Umbilical cord (tissue), 2 donors: Measurements from ENCODE around the gene GABARAP. TPM values are rescaled to one million over a fixed set of nuclear protein-coding genes. Genes with fewer than 3 reads are reported as not detected.

Experiments
- DNase-seq: peaks from one replicate; pipeline ENCODE4 v3.0.0-alpha.2; 2015; ENCODE audit warnings: low spot score
- total RNA-seq: library from RNA; depleted of rRNA; stranded (reverse); fragments of >200 nt; gene quantifications from one replicate; pipeline ENCODE4 v1.2.3, GENCODE V29; 2014; ENCODE audit warnings: low replicate concordance; ENCODE audit not compliant: insufficient read depth

GABARAP gene
- 240 TPM for total RNA-seq

DNA sequence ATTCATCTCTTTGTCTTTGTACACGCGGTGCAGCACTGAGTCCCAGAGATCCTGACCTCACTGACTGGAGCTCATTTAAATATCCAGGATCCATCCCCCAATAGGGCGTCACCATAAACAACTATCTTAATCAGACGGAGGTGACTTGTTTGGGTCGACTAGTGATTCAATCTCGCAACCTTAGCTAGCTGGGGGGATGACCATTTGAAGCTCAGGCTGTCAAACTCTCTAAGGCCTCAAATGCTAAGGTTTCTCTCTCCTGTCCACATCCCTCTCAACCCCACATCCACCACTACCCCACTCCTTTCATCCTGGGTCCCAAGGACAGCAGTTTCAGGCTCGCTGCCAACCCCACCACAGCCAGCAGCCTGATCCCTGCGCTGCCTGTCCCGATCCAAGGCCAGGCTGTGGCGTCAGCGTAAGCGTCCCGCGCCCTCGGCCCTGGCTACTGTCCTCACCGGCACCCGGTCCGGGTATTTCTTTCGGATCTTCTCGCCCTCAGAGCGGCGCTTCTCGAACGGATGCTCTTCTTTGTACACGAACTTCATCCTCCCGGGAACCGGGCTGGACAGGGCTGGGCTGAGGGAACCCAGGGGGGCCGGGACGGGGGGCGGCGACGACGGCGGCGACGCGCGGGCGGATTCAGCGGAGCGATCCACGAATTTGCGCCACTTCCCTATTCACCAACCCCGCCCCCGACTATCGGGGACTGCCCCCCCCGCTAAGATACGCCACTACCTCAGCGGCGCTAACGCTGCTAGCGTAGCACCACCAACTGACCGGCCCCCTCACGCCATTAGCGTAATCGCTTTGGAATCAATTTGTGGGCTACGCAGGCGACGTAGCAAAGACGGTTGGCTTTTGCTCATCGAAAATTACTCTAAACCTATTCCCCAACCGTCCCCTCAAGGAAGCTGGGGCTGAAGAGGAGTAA lies at the start of gene GABARAP:
Gene GABARAP, minus strand, starts transcription at position 667 of the 934 bp plus-strand sequence. Its CDS starts 119 bp downstream, at position 548.
- peak; percentile 97 for DNase-seq

DNA sequence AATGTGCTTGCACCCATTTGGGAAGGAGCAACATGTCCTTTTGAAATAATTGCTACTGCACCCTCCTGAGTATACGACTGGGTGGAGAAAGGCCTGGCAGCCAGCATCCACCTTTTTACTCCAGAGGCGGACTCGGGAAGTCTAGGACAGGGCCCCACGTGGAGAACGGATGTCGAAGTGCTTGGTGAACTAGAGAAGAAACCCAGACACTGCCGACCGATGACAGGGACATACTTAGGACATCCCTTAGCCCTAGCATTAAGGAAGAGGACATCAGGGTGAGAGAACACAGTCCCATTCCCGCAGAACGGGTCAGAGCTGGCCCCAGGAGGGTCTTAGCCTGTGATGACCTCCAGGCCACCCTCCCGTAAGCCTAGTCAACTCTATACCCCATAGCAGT lies 48.4 kb upstream of the GABARAP start:
- DNase-seq = no peak

DNA sequence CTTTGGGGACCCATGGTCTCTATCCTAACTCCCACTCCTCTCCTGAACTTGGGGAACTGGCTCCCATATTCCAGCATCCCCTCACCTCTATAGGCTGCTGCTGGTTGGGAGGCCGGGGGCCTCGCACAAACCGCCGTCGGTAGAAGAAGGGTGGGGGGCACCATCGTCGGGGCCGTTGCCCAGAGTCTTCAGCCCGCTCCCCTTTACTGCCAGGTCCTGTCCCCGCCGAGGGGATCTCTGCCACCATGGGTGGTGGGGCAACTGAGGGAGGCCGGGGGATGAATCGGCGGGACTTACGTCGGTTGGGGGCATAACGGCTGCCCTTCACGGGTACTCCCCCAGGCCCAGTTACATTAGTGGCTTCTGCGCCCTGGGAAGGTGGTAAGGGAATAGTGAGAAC lies 47.9 kb upstream of the GABARAP start:
- no peak for DNase-seq

DNA sequence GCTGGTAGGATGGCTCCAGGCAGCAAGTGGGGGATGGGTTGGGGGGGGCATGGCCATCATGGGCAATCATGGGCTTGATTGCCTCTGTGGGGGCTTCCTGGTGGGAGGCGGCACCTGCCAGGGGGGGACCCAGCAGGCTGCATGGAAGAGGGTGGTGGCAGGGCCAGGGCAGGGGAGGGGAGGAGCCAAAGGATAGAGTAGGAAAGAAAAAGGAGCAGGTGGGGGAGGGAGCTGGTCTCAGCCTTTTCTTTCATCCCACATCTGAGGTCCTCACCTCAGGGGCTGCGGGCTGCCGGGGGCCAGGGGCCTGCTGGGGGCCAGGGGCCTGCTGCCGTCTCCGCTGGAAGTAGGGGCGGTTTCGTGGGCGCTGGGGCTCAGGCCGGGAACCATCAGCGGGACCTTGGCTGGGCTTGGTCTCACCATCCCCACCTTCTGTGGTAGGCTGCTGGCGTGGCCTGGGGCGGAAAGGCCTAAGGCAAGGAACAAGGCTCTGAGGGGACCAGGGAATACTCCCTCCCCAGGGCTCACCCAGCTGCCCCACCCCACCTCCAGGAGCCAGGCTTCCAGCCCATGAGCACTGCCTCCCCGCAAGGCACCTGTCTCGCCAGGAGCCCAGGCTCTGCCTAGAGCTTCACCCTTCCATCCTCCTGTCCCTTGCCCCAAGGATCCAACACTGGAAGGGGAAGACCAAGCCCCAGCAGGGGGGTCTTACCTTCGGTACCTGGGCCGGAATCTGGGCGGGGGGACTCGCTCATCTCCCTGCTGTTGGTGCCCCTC lies 47.2 kb upstream of the GABARAP start:
- DNase-seq = no peak

DNA sequence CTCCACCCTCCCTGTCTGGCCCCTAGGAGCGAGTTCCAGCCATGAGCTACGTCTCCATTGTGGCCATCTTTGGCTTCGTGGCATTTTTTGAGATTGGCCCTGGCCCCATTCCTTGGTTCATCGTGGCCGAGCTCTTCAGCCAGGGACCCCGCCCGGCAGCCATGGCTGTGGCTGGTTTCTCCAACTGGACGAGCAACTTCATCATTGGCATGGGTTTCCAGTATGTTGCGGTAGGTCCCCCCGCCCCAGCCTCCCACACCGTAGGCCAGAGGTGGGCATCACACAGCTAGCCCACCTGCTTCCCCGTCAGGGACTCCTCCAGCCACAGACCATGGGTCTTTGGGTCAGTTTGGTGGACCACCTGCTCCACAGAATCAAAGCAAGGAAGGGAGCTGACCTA lies 43.4 kb upstream of the GABARAP start:
- DNase-seq = no peak

DNA sequence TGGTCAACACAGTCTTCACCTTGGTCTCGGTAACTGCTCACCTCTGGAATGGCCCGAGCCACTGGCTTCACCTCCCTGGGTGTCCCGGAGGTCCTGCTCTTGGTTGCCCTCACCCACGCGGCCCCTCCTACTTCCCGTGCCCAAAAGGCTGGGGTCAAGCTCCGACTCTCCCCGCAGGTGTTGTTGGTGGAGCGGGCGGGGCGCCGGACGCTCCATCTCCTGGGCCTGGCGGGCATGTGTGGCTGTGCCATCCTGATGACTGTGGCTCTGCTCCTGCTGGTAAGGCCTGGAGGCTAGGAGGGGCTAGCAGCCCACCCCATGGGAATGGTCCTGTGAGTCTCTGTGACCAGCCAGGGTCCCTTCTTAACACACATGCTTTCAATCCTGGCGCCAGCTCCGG lies 42.7 kb upstream of the GABARAP start:
- no peak for DNase-seq

DNA sequence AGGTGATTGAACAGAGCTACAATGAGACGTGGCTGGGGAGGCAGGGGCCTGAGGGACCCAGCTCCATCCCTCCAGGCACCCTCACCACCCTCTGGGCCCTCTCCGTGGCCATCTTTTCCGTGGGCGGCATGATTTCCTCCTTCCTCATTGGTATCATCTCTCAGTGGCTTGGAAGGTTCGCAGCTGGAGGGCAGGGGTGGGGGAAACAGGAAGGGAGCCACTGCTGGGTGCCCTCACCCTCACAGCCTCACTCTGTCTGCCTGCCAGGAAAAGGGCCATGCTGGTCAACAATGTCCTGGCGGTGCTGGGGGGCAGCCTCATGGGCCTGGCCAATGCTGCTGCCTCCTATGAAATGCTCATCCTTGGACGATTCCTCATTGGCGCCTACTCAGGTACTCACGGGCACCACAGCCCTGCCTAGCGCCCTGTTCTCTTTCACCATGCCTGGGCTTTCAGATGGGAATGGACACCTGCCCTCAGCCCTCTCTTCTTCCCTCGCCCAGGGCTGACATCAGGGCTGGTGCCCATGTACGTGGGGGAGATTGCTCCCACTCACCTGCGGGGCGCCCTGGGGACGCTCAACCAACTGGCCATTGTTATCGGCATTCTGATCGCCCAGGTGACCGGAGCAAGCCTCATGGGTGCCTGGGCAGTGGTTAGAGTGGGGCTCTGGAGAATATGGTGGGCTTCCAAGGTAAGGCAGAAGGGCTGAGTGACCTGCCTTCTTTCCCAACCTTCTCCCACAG lies 41.4 kb upstream of the GABARAP start:
- no peak for DNase-seq

DNA sequence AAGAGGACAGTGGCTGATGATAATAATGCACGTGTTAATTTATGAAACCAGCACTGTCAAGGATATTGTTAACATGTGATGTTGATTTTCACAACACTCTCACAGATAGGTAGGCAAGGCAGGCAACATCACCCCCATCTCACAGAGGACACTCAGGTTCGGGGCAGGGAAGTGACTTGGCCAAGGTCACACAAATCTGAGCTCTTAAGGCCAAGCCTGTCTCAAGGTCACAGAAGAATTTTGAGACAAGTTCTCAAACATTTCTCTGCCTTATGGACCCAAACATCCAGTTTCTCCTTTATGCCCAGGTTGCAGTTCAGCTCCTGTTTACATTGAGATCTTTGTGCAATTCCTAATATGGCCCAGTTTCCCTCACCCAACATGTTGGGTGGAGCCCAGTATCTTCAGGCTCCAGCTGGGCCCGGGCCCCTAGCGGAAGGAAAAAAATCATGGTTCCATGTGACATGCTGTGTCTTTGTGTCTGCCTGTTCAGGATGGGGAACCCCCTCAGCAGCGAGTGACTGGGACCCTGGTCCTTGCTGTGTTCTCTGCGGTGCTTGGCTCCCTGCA lies 40.6 kb upstream of the GABARAP start:
- no peak for DNase-seq

DNA sequence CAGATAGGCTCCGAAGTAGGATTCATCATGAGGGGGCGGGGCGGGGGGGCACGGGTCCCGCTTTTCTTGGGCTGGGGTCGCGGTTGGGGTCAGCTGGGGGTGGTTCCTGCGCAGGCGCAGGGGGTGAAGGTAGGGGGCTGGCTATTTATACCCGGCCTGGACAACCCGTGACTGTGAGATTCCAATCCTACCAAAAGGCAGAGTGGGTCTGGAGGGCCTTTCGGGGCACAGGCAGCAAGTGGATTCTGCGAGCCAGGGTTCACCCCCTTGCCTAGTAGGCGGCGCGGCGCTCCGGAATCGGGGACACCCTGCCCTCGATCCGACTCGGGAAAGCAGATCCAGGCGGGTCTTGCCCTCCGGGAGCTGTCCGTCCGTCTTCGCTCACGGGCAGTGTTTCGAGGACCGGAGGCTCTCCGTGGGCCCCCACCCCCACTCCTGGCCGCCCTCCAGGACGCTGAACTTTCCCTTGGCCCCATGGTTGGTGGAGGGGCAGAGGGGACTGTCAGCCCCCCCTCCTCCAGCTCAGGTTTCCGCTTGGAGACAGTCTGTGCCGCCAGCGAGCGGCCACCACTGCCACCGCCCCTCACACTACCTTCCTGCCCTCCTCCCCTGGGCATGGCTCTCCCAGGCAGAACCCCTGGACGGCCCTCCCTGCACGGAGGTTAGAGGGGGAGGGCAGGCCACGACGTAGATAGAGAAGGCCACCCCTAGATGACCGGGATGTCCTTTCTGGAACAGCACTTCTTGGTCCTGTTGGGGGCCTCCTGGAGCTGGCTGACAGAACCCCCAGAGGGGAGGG lies 39.9 kb upstream of the GABARAP start:
- DNase-seq = no peak

DNA sequence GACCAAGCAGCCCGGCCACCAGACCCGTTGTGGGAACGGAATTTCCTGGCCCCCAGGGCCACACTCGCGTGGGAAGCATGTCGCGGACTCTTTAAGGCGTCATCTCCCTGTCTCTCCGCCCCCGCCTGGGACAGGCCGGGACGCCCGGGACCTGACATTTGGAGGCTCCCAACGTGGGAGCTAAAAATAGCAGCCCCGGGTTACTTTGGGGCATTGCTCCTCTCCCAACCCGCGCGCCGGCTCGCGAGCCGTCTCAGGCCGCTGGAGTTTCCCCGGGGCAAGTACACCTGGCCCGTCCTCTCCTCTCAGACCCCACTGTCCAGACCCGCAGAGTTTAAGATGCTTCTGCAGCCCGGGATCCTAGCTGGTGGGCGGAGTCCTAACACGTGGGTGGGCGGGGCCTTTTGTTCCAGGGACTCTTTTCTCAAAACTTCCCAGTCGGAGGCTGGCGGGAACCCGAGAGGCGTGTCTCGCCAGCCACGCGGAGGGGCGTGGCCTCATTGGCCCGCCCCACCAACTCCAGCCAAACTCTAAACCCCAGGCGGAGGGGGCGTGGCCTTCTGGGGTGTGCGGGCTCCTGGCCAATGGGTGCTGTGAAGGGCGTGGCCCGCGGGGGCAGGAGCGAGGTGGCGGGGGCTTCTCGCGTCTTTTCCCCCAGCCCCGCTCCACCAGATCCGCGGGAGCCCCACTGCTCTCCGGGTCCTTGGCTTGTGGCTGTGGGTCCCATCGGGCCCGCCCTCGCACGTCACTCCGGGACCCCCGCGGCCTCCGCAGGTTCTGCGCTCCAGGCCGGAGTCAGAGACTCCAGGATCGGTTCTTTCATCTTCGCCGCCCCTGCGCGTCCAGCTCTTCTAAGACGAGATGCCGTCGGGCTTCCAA lies 39.1 kb upstream of the GABARAP start, which contains the start of gene SLC2A4:
Gene SLC2A4, plus strand, starts transcription at position 645 of the 879 bp plus-strand sequence. Its CDS starts 217 bp downstream, at position 862.
- peak; percentile 92 for DNase-seq

DNA sequence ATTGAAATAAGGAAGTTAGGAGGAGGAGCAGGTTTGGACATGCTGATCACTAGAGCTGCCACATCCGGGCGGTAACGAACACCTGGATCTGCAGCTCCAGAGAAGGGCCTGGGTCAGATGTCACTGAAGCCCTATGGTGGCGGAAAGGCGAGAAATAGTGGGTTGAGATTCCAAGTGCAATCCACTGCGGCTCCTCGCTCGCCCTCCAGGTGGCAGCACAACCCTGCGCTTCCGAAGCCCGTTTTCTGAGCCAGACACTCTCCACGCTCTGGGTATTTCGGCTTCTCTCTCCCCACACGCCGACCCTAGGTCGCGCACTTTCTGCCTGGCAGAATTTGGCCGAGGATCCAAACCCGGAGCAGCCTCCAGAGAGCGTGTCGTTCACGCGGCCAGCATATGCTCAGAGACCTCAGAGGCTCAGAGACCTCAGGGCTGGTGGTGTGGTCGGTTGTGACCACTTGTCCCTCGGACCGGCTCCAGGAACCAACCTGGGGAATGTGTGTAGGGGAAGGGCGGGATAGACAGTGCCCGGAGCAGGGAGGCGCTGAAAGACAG lies 38.3 kb upstream of the GABARAP start:
- peak; percentile 86 for DNase-seq

DNA sequence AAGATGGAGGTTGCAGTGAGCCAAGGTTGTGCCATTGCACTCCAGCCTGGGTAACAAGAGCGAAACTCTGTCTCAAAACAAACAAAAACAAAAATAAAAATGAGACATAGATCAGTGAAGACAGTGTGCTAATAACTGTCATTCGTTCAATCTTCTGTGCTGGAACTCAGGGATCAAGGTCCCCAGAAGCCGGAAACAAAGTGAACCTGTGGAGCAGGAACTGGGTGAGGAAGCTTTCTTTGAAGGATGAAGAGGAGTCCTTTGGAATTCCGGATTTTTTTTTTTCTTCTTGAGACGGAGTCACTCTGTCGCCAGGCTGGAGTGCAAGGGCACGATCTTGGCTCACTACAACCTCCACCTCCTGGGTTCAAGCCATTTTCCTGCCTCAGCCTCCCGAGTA lies 37.2 kb upstream of the GABARAP start:
- no peak for DNase-seq

DNA sequence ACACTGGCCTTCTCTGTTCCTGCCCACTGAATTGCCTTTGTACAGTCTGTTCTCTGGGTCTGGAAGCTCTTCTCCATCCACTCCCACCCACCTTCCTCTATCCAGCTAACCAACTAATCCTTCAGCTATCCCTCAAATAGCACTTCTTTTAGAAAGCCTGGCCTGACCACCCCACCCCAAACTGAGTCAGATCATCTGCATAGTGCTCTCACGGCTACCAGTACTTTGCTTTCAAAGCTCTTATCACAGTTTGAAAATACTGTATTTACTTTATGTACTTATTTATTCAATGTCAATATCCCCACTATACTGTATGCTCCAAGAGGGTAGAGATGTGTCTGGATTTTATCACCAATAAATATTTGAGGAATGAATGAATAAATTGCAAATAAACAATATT lies 24.5 kb upstream of the GABARAP start:
- DNase-seq = no peak

DNA sequence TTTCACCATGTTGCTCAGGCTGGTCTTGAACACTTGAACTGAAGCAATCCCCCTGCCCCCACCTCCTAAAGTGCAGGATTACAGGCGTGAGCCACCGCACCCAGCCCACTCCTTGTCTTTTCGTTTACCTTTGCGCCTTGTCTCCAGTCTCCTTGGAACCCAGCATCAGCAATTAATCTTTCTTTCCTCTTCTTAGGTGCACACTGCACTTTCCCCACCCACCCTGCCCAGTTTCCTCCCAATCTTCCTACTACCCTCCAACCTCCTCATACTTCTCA lies 21.5 kb upstream of the GABARAP start:
- no peak for DNase-seq

DNA sequence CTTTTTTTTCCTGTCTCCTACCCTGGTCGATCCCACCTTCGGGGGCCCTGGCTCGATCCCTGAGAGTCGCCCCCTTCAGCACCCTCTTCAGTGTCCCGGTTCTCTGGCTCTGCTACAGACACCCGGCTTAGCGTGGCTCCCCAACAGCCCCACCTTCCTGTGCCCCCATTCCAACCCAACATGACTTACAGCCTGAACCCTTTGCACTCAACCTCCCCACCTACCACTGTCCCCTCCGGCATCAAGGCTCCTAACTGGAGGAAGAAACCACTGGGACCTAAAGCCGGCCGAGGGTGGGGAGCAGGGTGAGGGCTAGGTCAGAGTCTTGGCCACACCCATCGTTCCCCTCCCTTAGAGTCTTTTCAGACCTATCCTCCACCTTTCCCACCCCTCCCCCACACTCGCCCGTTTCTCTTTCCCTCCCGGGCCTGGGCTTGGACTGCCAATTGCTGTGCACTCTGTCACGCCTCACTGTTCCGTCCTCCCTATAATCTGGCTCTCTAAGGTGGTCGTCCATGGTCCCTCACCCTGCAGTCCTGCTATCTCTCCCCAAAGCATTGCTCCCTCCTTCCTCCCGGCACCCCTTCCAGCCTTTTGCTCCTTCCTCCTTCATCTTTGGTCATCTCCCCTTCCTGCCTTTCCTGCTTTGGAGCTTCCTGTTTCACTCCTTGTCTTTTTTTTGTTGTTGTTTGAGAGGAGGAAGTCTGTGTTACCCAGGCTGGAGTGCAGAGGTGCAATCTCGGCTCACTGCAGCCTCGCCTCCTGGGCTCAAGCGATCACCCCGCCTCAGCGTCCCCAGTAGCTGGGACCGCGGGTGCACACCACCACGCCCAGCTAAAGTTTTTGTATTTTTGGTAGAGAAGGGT lies 20.9 kb upstream of the GABARAP start:
- no peak for DNase-seq

DNA sequence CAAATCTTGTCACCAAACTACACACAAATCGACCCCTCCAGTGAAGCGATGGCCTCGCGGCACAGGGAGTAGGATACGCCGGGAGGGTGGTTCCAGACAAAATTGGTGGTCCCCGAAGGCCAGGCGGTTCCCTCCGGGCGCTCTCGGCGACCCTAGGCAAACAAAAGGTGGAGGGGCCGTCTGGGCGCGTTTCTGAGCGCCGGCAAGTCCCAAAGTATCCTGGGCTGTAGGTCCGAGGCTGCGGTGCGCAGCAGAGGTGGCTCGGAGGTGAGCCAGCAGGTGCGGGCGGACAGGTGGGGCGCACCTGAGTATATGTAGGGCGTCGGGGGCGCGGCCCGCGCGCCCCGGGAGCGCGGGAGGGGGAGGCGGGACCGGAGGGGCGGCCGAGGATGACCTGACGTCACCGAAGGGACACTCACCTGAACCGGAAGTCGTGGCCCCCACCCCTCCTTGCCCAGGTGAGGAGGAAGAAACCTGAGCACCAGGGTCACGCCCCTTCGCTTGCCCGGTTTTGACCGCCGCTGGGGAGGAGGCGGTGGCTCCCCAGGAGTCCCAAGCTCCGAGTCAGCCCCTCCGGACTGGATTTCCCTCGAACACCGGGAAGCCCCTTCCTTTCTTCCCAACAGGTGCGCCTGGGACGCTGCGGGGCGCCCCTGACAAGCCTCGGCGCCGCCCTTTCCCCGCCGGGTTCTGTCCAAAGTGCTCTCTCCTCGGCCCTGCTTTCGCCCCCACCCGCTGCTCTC lies 20.1 kb upstream of the GABARAP start, which contains the start of gene CLDN7:
Gene CLDN7, minus strand, starts transcription at position 287 of the 743 bp plus-strand sequence. CDS start 435 bp downstream, outside the sequence.
- no peak for DNase-seq

DNA sequence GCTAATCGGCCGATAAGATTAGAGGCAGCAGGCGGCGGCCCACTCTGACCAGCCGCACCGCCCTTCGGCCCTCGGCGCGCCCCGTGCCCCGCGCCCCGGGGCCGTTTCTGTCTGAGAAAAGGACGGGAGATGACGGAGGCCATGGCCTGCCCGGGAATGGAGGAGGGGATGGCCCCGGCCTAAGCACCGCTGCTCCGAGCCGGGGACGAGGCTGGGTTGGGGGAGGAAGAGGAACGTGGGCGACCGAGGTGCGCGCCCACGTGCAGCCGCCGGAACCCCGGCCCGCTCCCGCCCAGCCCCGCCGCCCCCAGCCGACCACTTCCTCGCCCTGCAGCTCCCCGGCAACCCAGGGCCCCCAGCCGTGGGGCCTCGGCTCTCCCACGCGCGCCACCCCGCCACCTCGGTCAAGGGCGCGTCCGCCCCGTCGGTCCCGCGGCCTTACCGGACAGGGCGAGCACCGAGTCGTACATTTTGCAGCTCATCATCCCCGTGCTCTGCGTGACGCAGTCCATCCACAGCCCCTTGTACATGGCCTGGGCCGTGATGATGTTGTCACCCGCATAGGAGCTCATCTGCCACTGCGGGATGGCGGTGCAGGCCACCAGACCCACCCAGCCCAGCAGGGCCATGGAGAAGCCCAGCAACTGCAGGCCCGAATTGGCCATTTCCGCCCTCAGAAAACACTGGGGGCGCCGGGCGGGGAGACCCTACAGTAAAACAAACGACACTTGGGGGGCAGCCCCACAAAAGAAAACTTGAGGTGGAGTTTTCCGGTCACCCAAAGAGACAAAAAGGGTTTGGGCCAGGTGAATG lies 19.3 kb upstream of the GABARAP start:
- no peak for DNase-seq
